Fibroblast of the conjunctiva (primary cell): ENCODE data around the gene FMN1.

Experiments
- DNase-seq: peaks from one replicate; pipeline ENCODE4 v3.0.0-alpha.2; 2010; ENCODE audit warnings: low read depth

The FMN1 gene

DNA sequence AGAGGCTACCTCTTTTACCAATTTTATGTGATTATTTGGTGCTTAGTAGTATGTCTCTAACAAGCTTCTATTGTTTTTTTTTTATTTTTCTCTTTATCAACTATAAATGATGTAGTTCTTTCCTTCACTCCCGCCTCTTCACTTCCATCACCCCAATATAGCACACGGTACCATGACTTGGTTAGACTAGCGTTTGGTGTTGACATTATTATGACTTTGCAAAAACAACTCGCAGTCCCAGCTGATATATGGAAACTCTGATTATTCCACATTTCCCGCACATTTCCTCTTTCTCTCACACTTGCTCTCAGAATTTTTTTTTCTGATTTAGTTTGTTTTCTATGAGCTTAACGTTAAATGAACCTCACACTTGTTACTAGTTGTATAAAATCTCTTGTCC lies 314.5 kb downstream of the FMN1 start:
- DNase-seq, result no peak

DNA sequence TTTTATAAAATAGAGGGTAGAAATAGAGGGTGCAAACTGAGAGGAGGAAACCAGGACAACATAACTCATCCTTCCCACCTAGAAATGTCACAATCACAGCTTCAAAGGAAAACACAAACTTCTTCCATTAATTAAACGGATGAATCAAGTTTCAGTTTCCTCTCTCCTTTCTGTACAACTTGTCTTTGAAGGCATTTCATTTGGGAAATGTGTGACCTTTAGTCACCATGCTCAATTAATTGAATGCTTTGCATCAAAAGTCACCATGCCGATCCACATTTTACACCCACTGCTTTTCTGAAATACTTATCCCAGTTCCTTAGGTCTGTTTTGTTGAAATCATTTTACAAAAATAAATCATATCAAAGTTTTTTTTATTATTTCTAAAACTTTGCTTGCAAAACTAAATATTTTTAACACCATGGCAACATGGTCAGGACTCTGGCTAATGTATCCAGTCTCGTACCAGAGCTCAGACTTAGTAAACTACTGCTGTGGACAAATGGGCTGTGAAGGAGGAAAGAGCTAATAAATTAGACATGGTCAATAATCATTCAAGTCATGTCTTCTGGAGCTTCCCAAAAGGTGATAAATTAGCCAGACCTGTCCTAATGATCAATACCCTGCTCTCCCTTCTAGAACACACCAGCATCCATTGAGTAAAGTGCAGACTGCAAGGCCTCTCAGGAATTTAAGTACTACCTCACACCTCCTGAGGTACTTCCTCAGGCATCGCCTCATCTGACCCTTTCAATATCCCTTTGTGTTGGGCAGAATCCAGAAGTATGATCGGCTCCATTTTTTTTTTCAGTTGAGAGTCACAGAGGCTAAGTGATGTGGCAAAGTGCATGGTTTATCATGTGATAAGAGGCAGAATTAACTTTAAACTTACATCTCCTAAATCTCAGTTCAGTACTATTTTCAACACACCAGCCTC lies 315.4 kb downstream of the FMN1 start:
- DNase-seq, result no peak

DNA sequence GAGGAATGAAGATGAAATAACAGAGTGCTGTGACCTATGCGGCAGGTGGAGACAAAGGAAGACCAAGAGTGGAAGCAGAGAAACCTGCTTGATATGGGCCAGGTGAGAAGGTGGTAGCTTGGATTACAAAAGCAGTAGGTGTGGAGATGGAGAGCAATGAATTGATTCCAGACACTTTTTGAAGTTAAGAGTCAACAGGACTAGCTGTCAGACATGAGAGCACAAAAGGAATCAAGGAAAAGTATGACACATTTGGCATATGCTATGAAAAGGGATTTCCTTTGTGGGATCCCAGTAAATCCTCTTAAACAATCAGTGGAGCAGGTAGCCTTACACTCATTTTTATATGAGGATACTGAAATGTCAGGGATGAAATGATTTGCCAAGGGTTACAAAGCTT lies 316.2 kb downstream of the FMN1 start:
- no peak for DNase-seq

DNA sequence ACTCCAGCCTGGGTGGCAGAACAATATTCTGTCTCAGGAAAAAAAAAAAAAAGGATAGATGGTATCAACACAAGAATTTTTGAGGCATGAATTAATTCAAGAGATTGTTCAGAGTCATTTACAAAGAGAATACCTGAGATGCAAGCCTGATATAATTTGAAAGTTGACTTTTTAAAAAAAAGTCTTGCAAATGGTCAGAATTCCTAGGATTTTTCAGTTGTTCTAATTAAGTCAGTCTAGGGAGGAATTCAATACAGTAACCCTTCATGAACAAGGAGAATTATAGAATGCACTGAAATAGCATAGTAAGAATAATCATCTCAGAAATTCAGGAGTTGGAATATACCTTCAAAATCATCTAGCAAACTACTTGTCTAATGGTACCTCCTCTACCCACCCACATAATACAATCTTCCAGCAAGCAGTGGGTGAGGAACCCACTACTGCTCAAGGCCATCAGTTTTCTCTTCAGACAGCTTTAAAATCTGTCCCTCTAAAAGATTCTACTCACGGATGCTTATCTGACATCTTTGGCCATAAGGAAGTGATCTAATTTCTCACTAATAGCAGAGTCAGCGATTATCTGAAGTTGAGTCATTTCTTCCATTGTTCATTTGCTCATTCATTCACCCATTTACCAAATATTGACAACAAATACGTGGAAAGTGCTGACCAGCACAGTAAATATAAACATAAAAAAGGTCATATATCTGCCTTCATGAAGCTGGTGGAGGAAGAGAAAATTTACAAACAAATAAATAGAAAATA lies 317.1 kb downstream of the FMN1 start:
- DNase-seq, result no peak

DNA sequence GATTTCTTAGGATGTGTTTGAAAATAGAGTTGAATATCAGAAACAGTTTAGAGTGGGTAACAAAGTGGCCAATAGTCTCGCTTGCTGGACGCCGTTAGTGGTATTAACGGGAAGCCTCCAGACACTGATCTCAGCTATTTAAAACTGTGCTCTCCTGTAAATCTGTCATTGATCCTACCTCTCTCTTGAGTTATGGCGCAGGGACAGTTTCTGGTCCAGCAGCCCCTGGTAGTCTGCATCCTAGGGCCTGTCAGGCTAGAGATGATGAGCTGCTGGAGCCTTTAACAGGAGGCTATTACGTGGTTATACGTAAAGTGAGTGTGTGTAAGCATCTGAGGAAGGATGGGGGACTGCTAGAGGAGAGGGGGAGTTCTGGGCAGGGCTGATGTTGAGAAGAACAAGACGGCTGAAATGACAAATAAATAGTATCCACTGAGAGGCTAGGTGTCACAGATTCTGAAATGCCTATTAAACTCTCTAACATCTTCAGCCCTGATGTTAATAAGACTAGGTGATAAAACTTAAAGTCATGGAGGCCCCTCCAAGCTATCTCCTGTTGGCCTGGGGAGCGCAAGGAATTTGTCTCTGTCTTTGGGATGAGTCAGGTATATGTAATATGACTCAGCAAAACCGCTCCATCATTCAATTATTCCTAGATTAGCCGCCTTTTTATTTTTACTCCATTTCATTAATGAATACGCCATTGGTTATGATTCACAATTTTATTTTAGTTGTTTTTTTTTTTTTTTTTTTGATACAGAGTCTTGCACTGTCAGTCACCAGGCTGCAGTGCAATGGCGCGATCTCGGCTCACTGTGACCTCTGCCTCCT lies 321.0 kb downstream of the FMN1 start:
- DNase-seq, result no peak

DNA sequence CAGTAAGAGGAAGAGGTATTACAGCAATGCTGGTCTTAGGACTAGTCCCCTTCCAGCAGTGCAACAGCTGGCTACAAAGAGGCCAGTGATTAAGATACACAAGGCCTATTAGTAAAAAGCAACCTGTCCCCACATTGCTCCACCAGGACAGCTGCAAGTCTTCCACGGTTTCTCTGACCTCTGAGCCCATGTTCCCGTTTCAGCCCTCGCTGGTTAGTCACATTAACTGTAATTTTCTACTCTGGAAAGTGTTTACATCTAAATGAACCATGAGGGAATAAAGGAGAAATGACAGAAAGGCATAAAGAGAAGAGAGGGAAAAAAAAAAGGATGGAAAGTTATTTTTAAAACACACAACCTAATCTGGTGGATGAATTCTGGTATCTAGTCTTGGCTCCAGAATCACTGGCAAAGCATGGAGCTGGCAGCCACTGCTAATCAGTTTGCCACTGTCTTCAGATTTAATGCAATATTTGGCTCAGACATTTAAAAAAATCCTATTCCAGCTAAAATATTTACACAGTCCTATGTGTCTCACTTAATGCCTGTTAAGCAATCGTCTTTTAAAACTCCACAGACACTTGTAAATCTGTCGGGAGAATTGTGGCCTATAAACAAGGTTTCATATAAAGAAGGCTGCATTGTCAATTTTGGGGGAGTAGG lies 321.8 kb downstream of the FMN1 start:
- no peak for DNase-seq

DNA sequence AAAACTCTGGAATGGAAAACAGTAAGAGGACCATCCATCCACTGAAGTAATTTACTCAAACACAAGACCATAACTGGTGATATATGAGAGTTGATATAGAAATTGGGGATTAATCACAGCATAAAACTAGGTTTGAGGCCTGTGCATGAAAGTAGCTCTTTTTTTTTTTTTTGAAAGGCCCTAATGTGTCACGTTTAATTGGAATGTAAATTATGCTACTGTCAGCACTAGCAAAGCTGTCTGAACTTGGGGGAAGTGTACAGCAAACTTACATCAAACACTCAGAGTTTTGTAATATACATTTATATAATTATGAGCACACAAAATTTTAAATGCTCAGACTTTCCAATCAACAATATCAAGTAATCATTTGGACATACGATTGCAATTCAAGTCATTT lies 322.6 kb downstream of the FMN1 start:
- no peak for DNase-seq

DNA sequence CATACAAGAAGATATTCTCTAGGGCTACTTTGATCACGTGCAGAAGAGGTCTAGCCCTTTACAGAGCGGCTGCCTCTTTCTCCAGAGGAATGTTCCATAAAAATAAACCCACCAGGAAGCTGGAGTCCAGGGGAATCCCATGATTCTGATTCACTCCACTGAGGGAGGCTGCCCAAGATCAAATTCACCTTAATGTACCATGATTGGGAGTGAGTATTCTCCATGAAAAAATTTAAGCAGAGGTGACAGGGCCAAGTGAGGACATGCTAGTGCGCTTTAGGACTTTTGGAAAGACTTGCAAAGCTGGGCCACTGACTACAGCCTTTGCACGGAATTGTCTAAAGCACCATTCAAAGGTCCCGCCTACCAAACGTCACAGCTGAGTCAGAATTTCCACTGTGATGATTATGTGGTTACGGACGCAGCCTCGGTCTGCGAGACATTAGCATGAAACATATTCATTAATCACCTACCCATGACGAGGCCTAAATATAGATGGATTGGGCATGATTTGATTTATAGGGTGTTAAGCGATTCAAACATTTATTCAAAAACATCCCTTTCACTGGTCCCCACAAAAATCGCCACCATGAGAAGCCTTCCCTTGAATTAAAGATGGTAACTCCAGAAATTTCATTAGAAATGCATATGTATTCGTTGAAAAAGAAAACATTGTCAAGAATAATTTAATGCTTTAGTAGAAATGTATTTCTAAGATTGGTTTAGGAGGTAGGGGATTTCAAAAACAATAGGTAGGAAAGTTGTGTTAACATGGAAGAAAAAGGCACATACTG lies 324.1 kb downstream of the FMN1 start:
- peak; percentile 24 for DNase-seq

DNA sequence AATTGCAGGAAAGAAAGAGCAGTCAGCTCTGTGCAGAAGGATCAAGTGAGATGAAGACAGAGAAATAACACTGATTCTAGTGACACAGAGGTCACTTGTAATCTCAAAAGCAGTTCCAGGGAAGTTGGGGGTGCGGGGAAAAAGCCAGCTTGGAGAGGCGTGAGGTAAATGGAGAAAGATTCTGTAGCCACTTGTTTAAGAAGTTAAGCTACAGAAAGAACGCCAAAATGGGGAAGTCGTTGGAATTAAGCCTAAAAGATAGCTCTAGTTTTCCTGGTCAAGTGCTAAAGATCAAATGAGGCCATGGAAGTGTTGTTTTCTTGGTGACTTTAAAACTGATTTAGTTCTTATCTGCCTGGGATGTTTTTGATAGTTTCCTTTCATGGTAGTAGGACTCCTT lies 324.7 kb downstream of the FMN1 start:
- no peak for DNase-seq

DNA sequence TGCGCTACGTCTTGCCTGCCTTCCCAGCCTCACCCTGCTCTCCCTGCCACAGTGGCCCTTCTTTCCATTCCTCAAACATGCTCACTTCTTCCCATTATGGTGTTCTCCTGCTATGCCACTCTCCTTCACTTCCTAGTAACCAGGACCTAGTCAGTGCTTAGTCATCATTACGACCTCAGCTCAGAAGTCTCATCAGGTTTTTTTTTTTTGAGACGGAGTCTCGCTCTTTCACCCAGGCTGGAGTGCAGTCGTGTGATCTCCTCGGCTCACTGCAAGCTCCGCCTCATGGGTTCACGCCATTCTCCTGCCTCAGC lies 327.2 kb downstream of the FMN1 start:
- peak; percentile 33 for DNase-seq

DNA sequence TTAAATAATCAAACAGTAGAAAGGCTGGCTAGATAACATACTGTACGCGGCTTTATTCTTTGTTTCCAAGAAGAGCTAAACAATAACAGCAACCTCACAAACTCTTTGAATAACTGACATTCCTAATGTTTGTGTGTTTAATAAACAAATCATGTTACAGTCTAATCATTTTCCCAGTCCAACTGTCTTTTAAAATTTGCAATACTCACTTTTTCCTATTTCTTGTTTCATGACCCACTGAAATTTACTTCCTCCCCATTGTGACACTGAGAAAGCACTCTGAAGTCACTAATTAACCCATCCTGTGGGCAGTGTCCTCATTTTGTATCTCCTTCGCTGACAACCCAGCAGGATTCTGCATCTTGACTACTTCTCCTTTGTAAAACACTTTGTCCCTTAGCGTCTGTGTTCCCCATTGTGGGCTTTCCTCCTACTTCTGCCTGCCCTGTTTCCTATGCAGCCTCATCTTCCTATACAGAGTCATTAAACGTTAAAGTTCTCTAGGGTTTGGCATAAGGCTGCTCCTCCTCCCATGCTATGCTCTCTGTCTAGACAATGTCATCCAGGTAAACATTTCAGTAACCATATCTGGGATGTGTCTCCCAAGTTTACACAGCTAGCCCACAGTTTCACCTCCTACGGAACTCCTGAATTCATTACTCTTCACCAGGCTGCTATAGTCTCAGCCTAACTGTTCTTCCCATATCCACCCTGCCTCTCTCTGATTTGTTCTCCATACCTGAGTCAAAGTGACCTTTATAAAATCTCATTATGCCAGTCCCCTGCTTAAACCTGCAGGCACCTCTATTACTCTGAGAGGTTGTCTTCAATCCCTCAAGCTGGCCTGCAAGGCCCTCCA lies 327.8 kb downstream of the FMN1 start:
- DNase-seq, result no peak

DNA sequence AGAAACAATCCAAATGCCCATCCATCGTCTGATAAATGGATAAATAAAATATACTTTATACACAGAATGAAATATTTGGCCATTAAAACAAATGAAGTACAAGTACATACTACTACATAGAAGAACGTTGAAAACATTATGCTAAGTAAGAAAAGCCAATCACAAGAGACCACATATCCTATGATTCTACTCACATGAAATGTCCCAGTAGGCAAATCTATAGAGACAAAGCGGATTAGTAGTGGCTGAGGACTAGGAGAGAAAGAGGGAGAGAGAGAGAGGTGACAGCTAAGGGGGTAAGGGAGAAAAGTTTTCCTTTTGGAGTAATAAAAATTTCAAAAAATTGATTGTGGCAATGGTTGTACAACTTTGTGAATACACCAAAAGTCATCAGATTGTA lies 329.7 kb downstream of the FMN1 start:
- DNase-seq, result no peak

DNA sequence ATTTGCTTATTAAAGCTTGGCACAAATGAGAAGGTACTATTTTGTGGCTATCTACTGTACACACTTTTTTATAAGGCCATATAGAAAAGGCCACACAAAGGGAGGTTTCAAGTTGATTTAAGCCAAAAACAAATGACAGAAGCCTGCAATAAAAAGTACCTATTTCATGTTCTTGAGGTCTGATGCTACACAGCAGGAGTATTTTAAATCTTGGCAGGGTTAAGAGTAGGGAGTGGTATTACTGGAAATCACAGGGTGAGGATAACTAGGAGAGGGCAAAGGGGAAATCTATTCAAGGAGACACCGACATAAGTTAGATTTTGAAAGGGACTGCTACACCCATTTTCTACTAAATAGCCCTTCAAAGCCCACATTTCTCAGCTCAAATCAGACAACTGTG lies 330.5 kb downstream of the FMN1 start:
- DNase-seq, result no peak

DNA sequence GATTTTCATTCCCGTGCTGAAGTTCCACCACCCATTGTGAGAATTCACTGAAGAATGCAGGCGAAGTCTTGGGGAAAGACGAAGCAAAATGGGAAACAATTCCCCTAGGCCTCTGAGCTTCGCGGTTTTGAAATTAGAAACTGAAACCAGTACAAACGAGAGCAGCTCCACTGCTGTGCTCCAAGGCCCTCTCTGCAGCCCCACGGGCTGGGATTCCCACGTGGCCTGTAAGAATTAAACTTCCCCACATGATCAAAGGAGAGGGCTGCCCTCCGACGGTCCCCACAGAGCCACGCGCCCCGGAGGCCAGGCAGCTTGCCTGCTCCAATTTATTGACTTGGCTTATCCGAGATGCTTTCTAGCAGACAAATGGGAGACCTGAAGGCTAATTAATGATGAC lies 332.8 kb downstream of the FMN1 start:
- DNase-seq, result peak; percentile 53

DNA sequence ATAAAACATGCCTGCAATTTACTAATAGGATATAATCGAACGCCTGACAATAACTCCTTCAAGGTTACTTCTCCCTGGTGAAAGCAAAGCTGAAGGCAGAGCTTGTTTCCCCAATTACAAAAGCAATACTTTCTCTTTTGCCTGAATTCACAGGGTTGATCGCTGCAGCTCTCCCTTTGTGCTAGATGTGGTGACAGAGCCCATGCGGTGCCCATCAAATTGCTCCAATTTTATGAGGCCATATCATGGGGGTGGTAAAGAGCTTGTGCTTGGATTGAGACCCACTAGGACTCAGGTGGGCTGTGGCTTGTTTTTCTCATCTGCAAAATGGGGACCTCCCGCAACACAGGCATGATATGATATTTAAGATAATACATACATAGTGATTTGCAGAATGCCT lies 333.3 kb downstream of the FMN1 start:
- no peak for DNase-seq

DNA sequence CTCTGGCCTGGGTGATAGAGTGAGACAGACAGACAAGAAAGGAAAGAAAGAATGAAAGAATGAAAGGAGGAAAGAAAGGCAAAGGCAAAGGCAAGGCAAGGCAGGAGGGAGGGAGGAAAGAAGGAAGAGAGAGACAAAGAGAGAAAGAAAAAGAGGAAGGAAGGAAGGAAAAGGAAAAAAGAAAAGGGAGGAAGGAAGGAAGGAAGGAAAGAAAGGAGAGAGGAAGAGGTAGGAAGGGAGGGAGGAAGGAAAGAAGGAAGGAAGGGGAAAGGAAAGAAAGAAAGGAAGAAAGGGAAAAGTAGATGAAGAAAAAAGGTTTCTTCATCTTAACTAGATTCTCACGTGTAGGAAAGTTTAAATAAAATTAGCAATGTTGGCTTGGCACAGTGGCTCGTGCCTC lies 334.5 kb downstream of the FMN1 start:
- no peak for DNase-seq

DNA sequence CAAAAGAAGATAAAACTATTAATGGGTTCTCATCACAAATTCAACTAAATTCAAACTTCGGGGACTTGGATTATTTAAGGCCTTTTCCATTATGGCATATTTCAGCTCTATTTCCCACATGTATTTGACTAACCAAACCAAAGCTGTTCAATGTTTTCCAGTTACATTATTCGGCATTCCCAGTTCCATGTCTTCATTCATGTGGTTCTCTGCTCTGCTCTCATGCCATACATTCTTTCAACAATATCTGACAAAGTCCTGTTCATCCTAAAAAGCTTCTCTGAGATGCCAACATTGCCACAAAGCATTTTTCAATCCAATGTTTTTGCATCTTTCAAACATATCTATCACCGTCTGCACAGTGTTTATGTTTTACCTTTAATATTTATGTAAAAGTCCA lies 335.3 kb downstream of the FMN1 start:
- DNase-seq, result no peak

DNA sequence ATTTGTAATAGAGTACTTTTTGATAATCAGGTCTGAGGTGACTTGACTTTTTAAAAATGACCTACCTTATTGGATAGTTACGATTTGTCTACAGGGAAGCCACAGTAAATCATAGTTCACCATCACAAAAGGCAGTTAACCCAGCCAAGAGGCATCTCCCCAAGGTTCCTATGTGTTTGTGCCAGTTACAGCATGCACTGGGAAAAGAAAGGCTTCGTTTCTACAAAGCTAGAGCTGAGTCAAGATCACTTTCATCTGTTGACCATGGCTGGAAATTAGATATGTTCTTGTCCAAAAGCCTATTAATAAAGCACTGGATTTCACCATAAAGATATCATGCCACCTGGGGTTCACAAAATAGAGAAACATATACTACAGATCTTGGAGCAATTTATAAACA lies 336.8 kb downstream of the FMN1 start:
- DNase-seq, result no peak

DNA sequence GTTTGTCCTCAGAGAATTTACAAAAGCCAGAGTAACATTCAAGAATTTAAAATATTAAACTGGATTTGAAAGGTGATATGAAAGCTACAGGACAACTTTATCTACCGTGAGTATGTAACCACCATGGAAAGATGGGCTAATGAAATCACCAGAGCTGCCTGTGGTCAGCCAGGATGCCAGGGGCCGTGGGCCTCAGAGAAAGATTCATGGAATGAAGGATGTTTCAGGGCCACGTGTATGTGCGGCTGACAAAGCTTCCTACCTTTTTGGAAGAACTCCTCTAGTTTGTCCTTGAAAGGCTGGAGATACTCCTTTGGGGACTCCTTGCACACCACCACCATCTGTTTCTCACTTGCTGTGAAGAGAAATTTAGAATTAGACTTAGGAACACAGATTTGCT lies 337.8 kb downstream of the FMN1 start:
- no peak for DNase-seq

DNA sequence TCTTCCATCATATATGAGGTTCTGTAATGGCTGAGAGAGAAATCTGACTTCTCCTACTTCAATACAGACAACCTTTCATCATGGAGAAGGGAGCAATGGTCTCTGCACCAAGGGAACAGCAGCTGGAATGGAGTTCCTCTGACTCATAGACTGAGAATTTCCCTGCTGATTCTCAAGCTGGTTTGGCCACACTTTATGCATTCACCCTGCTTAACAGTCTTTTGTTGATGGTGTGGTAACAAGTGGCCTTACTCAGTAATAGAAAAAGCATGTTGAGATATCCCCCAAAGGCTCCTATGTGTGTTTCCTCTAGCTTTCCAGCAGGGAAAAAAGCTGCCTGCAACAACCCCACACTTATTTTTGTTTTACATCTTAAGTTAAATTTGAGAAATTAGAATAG lies 338.6 kb downstream of the FMN1 start:
- DNase-seq, result peak; percentile 94
